NOMO-1 (cell line): ENCODE results near the gene CHCHD5.
A peak's percentile ranks its signal among the peaks of the same experiment; 100 is the strongest.
"Not testable (repeated sequence)": the region's sequence is repeated elsewhere in the genome, so short reads cannot be mapped to it uniquely, and the experiment has no call there.

Experiments
- DNase-seq, 2 experiments: peaks; one replicate each; lab custom pipeline; 2025; ENCODE audit not compliant: unreplicated experiment in 2 of 2; lab: John Stamatoyannopoulos, UW

Gene CHCHD5, protein sequence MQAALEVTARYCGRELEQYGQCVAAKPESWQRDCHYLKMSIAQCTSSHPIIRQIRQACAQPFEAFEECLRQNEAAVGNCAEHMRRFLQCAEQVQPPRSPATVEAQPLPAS

DNA sequence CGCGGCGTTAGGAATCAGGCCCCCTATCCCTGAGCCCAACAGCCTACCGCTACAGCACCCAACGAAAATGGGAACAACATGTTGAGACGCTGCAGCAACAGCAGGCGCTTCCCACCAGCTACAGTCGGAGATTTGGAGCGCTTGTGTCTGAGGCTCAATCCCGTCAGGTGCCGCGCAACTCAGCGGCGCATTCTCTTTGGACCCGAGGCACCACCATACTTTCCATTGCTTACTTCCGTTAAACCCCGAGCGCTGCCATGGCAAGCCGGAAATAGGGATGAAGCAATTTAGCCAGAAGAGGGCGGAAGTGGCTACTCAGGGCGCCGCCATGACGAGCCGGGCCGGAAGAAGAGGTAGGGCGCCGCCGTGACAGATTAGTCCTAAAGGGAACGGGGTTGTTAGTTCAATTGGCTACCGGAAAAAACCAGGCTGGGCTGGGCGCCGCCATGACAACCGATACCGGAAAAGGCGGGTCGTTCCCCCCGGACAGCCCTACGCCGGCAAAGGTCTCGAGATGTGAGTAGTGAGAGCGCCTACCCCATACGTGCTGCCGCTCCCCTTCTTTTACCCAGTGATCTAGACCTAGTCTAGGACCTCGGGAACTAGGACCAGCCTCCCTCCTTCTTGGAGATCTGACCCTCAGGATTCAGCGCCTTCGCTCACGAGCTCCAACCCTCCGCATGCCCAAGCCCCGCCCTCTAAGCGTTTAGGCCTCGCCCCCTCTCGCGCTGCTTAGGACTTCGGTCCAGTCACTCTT is at the start of gene CHCHD5:
CHCHD5 (plus strand) TSS at position 476 of the 757 bp plus-strand sequence; CDS start at position 515, 39 bp downstream.
- DNase-seq: peak; percentile 98

- DNase-seq: no peak
Observed at GRCh38 chr2:112534826-112535225, 49.6 kb upstream of the CHCHD5 start.

- DNase-seq: not testable (repeated sequence)
Observed at GRCh38 chr2:112536665-112537064, 47.7 kb upstream of the CHCHD5 start.

- no peak for DNase-seq
Observed at GRCh38 chr2:112539306-112539705, 45.1 kb upstream of the CHCHD5 start.

DNA sequence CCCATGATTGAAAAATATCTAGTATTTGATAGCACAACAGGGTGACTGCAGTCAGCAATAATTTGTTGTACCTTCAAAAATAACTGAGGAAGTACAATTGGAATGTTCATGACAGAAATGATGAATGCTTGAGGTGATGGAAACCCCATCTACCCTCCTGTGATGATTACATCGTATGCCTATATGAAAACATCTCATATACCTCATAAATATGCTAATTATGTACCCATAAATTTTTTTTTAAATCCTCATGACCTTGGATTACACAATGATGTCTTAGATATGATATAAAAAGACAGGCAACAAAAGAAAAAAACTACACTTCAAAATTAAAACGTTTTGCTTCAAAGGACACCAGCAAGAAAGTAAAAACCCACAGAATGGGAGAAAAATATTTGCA is 43.5 kb upstream of the CHCHD5 start:
- no peak for DNase-seq

GRCh38 chr2:112541315-112542122 is 42.9 kb upstream of the CHCHD5 start:
- DNase-seq: peak; percentile 79

DNA sequence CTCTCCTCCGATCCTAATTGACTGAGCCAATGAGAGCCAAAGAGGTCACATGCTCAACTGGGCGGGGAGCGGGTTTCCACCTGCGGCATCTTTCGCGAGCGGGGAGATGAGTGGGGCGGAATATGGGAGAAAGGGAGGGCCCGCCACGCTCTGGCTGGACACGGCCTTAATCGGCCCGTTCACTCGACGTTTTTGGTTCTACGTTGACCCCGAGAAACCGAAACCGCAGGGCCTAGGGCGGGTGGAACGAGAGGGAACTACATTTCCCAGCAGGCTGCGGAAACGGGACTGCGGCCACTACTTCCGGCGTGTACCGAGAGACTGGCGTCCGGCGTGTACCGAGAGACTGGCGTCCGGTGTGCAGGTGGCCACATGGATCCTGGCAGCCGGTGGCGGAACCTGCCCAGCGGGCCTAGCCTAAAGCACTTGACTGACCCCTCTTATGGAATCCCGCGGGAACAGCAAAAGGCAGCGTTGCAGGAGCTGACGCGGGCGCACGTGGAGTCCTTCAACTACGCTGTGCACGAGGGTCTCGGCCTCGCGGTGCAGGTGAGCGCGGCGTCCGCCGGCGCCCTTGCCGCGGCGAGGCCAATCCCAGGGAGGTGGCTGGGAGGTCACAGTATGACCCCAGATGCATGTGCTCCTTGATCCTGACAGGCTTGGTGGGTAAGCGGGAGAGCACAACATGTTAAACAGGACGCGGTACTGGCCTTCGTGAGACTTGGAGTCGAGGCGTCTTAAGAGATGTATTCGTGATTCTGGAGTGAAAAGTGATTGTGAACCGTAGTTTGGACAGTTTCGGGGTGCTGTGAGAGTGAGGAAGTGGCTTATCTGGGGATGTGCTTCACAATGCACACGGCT is 42.1 kb upstream of the CHCHD5 start, which contains the start of gene POLR1B:
POLR1B (plus strand) TSS at position 343 of the 861 bp plus-strand sequence; CDS start at position 373, 30 bp downstream.
- DNase-seq: peak; percentile 77 to 79

DNA sequence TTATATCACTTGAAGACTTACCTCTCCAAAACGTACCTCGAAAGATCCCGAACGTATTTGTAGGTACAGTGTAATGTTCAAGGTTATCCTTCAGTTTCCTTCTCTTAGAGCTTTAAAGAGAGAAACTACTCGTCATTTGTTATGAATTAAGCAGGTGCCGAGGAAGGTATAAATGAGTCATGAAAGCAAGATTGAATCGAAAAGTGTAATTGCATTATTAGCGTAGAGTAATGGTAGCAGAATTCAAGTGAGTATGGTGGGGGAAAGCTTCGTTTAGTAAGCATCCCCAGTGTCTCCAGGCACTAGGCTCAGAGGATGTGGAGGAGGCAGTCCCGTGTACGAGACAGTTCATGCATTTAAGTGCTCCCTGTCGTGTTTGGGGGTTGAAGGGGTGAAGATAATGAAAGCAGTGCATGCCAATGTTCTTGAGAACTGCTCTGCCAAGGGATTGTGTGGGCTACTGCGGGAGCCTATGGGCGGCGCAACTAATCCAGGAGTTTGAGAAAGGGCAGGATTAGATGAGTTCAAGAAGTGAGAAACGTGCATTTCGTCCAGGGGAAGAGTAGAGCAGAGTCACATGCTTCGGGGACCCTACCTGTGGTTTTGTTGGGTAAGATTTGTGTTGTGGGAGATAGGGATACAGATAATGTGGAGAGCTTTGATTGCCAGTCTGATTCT is 41.3 kb upstream of the CHCHD5 start:
- DNase-seq: peak in 1 of 2 experiments; percentile 29

- DNase-seq: no peak
Observed at GRCh38 chr2:112547333-112547732, 37.1 kb upstream of the CHCHD5 start.

GRCh38 chr2:112548980-112549379 is 35.4 kb upstream of the CHCHD5 start:
- no peak for DNase-seq

DNA sequence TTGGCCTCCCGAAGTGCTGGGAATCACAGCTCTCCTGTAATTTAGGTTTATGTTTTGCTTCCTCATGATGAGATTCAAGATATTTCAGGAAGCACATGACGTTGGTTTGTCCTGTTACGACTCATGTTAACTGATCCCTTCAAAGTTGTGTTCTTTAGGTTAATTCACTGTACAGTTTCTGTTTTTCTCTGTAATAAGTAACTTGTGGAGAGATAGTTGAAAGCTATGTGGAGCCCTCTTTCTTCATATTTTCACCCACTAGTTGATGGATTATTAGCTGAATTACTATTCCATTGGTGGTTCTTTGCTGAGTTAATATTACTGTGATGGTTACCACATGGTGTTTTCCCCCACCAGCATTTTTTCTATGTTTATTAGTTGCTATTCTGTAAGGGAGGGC is 18.3 kb upstream of the CHCHD5 start:
- DNase-seq: no peak

GRCh38 chr2:112566508-112566907 is 17.9 kb upstream of the CHCHD5 start:
- DNase-seq: not testable (repeated sequence)

GRCh38 chr2:112572005-112572404 is 12.4 kb upstream of the CHCHD5 start:
- DNase-seq: peak; percentile 19 to 66

DNA sequence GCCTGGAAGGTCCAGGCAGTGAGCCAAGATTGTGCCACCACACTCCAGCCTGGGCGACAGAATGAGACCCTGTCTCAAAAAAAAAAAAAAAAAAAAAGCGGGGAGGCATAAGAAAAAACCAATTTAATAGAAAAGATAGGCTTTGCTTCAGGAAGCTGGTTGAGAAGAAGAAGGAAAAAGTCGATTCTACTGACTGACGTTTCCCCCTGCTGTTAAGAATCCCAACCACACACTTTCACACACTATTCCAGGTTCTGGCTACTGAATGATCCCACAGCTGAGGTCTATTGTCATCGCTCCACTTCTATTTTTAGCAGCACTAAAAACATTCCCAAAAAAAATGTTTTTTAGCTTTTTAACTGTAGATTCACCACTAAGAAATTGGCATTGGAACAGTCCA is 6.7 kb upstream of the CHCHD5 start:
- DNase-seq: no peak

- DNase-seq: peak in 1 of 2 experiments; percentile 26
Observed at GRCh38 chr2:112579241-112579640, 5.2 kb upstream of the CHCHD5 start.

GRCh38 chr2:112580084-112580483 is 4.3 kb upstream of the CHCHD5 start:
- no peak for DNase-seq

DNA sequence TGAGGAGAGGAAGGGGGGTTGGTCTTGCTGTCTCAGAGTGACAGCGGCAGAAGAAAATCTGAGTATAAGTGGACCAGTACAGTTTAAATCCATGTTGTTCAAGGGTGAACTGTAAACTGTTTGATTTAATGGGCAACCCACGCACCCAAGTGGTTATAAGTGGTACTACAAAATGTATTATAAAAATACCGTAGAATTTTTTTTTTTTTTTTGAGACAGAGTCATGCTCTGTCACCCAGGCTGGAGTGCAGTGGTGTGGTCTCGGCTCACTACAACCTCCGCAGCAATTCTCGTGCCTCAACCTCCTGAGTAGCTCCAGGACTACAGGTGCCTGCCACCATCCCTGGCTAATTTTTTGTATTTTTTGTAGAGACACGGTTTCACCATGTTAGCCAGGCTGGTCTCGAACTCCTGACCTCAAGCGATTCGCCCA is 2.1 kb upstream of the CHCHD5 start:
- peak; percentile 61 to 73 for DNase-seq

DNA sequence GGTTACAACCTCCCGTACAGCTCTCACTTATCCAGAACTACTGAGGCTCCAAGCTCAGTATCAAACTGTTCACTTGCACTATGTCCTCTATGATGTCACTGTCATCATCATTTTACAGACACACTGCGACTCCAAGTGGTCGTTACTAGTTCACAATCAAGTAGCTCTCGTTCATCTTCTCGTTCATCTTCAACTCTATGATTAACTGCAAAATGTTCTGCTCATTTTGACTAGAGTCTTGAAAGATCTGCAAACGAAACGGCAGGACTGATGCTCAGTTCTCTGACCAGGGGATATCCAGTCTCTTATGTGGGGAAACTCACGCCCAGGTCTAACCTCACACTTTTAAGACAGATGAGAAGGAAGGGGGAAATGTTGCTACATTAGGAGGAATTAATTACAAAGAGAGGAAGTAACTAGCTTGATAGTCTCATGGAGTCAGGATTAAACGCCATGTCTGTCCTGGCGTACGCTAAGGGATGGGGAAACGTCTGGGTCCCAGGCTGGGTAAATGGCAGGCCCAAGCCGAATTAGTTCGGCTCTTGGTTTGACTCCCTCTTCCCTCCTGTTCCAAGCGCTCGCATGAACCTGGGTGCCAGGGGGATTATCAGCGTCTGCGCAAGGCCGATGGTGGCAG is 794 bp upstream of the CHCHD5 start:
- DNase-seq: peak; percentile 25 to 72

DNA sequence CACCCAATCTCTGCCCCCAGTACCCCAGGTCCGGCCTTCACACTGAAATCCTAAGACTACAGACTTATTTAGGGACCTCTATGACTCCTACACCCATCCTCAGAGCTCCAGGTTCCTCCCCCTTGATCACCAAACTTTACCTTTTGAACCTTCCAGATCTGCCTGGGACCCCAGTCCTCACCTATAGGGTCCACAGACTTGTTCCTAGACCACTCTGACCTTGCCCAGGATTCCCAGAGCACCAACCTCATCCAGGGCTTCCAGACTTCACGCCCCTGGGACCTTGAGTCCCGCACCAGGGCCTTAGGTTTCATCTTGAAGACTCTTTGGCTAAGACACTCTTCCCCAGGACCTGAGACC is 462 bp downstream of the CHCHD5 start:
- DNase-seq: no peak

- no peak for DNase-seq
Observed at GRCh38 chr2:112585400-112585799, 991 bp downstream of the CHCHD5 start.
